Liver (tissue), 9 donors: ENCODE data around the gene CDKN2C. TPM values are rescaled to one million over a fixed set of nuclear protein-coding genes. Genes with fewer than 3 reads are reported as not detected.

Experiments
- DNase-seq: peaks from one replicate; pipeline ENCODE4 v3.0.0-alpha.2; 2017; ENCODE audit warnings: low spot score
- H3K27ac ChIP-seq, 2 donors: one replicate each; pipeline ENCODE4 v1.7.0; 2013; ENCODE audit warnings: inconsistent platforms in 2 of 2, low read length in 2 of 2, control low read depth in 1 of 2, low read depth in 1 of 2, mild to moderate bottlenecking in 1 of 2
- H3K27me3 ChIP-seq, 4 donors: one replicate each; pipeline versions ENCODE4 v1.6.1 to v1.7.0; 2013; ENCODE audit warnings: low read length in 3 of 4, inconsistent platforms in 1 of 4, mild to moderate bottlenecking in 1 of 4, moderate library complexity in 1 of 4; ENCODE audit not compliant: control insufficient read depth in 4 of 4, insufficient read depth in 4 of 4
- H3K36me3 ChIP-seq, 4 donors: one replicate each; pipeline versions ENCODE4 v1.6.1 to v1.7.0; 2013; ENCODE audit warnings: low read length in 3 of 4, mild to moderate bottlenecking in 3 of 4, low read depth in 1 of 4, moderate library complexity in 1 of 4; ENCODE audit not compliant: control insufficient read depth in 4 of 4, insufficient read depth in 3 of 4
- H3K4me1 ChIP-seq, 4 donors: one replicate each; pipeline versions ENCODE4 v1.6.1 to v1.7.0; 2013; ENCODE audit warnings: low read length in 3 of 4, mild to moderate bottlenecking in 3 of 4, moderate library complexity in 1 of 4; ENCODE audit not compliant: control insufficient read depth in 4 of 4, insufficient read depth in 4 of 4
- H3K4me3 ChIP-seq, 3 donors: one replicate each; pipeline versions ENCODE4 v1.6.1 to v1.7.0; 2013; ENCODE audit warnings: low read length in 3 of 3, control low read depth in 1 of 3, low read depth in 1 of 3, mild to moderate bottlenecking in 1 of 3
- H3K9ac ChIP-seq, 2 donors: one replicate each; pipeline ENCODE4 v1.7.0; 2013; ENCODE audit warnings: low read length in 2 of 2, mild to moderate bottlenecking in 2 of 2, moderate library complexity in 2 of 2, control low read depth in 1 of 2, low read depth in 1 of 2
- H3K9me3 ChIP-seq, 4 donors: one replicate each; pipeline versions ENCODE4 v1.6.1 to v1.7.0; 2013; ENCODE audit warnings: low read length in 3 of 4; ENCODE audit not compliant: control insufficient read depth in 4 of 4
- EGR1 ChIP-seq, 2 donors: IDR thresholded peaks; 2 replicates each; pipeline ENCODE4 v1.6.1; 2016 to 2018; ENCODE audit warnings: antibody characterized with exemption in 2 of 2, low read depth in 2 of 2
- FOXA1 ChIP-seq: IDR thresholded peaks from 2 replicates; pipeline ENCODE4 v1.6.1; 2016; ENCODE audit warnings: antibody characterized with exemption
- GABPA ChIP-seq, 2 donors: IDR thresholded peaks in 1 of 2; conservative IDR thresholded peaks in 1 of 2; 2 replicates each; pipeline ENCODE4 v1.6.1; 2016; ENCODE audit warnings: antibody characterized with exemption in 2 of 2, mild to moderate bottlenecking in 1 of 2, moderate library complexity in 1 of 2
- HNF4A ChIP-seq, 2 donors: conservative IDR thresholded peaks; 2 replicates each; pipeline ENCODE4 v1.6.1; 2016; ENCODE audit warnings: antibody characterized with exemption in 2 of 2, mild to moderate bottlenecking in 2 of 2
- NR2F2 ChIP-seq: IDR thresholded peaks from 2 replicates; pipeline ENCODE4 v1.6.1; 2016; ENCODE audit warnings: antibody characterized with exemption
- RAD21 ChIP-seq, 2 donors: IDR thresholded peaks; 2 replicates each; pipeline ENCODE4 v1.6.1; 2016; ENCODE audit warnings: antibody characterized with exemption in 2 of 2, mild to moderate bottlenecking in 2 of 2
- SP1 ChIP-seq: IDR thresholded peaks from 2 replicates; pipeline ENCODE4 v1.6.1; 2018; ENCODE audit warnings: antibody characterized with exemption, mild to moderate bottlenecking
- TAF1 ChIP-seq: conservative IDR thresholded peaks from 2 replicates; pipeline ENCODE4 v1.6.1; 2016; ENCODE audit warnings: antibody characterized with exemption, mild to moderate bottlenecking
- WGBS: extraction: QIAGEN DNeasy Blood & Tissue Kit; methylation state at CpG from one replicate; pipeline ENCODE4 v1.1.7; 2013; 5-methylcytosine and 5-hydroxymethylcytosine counted together
- polyA plus RNA-seq, 2 donors: library from polyadenylated mRNA; stranded (reverse) in 1 of 2; unstranded in 1 of 2; fragments of 200-250 nt in 1 of 2; fragments of >200 nt in 1 of 2; fragmentation: Nextera tagmentation in 1 of 2; extraction: Ambion mirVana in 1 of 2; gene quantifications; one replicate each; pipeline versions ENCODE4 v1.2.1 to v1.2.3, GENCODE V29; 2013 to 2015
- total RNA-seq, 2 donors: library from RNA; depleted of rRNA; stranded (reverse); fragments of >200 nt; gene quantifications; one replicate each; pipeline ENCODE4 v1.2.3, GENCODE V29; 2014
- TF ChIP-seq, protein P1 (sequence below): fragments of 150-350 bp; IDR thresholded peaks from 2 replicates; pipeline ENCODE4 v1.5.1; 2017; ENCODE audit warnings: improper control_type of control experiment, low read depth, low read length; ENCODE audit not compliant: missing input control
- TF ChIP-seq, protein P2 (sequence below): IDR thresholded peaks from 2 replicates; pipeline ENCODE4 v1.6.1; 2016; ENCODE audit warnings: antibody characterized with exemption, mild to moderate bottlenecking
- TF ChIP-seq, protein P3 (sequence below): IDR thresholded peaks from 2 replicates; pipeline ENCODE4 v1.6.1; 2016; ENCODE audit warnings: antibody characterized with exemption
- TF ChIP-seq, protein P4 (sequence below): IDR thresholded peaks from 2 replicates; pipeline ENCODE4 v1.6.1; 2016; ENCODE audit warnings: antibody characterized with exemption
- donor health status: healthy.
- donor health status: healthy.
- donor health status: healthy.
- donor health status: healthy.
- donor health status: healthy.

Gene CDKN2C
- total and polyA plus RNA-seq, 4 donors: 1.9 to 27.4 (median 4.2) TPM

DNA sequence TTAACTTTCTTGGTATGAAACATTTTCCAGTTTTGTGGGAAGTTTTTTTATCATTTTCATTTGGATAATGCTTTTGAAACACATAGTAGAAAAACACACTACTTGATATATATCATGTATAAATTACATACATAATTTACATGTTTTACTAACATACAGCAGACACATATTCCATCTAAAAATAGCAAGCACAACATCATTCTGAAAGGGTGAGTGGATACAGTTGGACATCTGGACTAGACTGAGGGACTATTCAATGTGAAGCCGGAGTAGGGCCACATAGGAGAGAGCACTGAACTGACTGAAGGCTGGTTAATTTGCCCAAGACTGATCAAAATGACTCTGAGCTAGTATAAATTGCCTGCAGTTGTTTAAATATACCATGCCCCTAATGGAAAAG is 11.7 kb downstream of the CDKN2C start:
- H3K4me1 ChIP-seq: peaks cover 0 to 16% (median 11%) of the 10 kb centered on the region in 4 donors
- 93% methylated on average over 1 of the region's 1 CpG for WGBS
- H3K36me3 ChIP-seq: no peaks in the 10 kb centered on the region
- no peak overlapping the region for H3K4me3 ChIP-seq
- no peak overlapping the region for H3K9ac ChIP-seq
- TF ChIP-seq NR2F2: no peak
- H3K27me3 ChIP-seq: no peaks in the 10 kb centered on the region
- DNase-seq: no peak
- H3K9me3 ChIP-seq: no peaks in the 10 kb centered on the region
- no peak overlapping the region for H3K27ac ChIP-seq

DNA sequence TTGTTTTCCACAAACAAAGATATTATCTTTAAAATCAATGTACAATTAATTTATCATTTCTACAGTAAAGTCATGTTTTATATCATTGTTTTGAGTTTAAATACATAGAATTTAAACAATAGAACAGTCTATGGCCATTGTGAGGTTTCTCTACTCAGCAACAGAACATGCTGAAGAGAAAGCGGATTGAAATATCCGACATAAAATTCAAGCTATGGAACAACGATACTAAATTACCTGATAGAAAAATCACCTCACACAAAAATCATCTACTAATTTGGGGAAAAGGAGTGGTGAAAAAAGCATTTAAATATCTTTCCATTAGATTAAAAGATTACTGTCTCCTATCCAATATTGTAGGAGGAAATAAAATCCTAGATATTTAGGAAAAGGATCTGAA is 12.6 kb downstream of the CDKN2C start:
- Histone ChIP-seq H3K27me3 (no peaks in the 10 kb centered on the region), H3K4me3 (no peak overlapping the region), H3K9ac (no peak overlapping the region), H3K27ac (no peak overlapping the region), H3K36me3 (no peaks in the 10 kb centered on the region), H3K4me1 (peaks cover 0 to 16% (median 9%) of the 10 kb centered on the region in 4 donors), H3K9me3 (no peaks in the 10 kb centered on the region)
- no peak for DNase-seq
- TF ChIP-seq NR2F2 (no peak), HNF4A (conservative IDR thresholded peaks at IDR 0.05) (no peak), EGR1 (IDR thresholded peaks at IDR 0.05; ENCODE audit: low read depth in 2 of 2) (no peak)
- TF ChIP-seq, protein P1, sequence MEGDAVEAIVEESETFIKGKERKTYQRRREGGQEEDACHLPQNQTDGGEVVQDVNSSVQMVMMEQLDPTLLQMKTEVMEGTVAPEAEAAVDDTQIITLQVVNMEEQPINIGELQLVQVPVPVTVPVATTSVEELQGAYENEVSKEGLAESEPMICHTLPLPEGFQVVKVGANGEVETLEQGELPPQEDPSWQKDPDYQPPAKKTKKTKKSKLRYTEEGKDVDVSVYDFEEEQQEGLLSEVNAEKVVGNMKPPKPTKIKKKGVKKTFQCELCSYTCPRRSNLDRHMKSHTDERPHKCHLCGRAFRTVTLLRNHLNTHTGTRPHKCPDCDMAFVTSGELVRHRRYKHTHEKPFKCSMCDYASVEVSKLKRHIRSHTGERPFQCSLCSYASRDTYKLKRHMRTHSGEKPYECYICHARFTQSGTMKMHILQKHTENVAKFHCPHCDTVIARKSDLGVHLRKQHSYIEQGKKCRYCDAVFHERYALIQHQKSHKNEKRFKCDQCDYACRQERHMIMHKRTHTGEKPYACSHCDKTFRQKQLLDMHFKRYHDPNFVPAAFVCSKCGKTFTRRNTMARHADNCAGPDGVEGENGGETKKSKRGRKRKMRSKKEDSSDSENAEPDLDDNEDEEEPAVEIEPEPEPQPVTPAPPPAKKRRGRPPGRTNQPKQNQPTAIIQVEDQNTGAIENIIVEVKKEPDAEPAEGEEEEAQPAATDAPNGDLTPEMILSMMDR: no peak
- WGBS: 98% methylated on average over 3 of the region's 3 CpGs

DNA sequence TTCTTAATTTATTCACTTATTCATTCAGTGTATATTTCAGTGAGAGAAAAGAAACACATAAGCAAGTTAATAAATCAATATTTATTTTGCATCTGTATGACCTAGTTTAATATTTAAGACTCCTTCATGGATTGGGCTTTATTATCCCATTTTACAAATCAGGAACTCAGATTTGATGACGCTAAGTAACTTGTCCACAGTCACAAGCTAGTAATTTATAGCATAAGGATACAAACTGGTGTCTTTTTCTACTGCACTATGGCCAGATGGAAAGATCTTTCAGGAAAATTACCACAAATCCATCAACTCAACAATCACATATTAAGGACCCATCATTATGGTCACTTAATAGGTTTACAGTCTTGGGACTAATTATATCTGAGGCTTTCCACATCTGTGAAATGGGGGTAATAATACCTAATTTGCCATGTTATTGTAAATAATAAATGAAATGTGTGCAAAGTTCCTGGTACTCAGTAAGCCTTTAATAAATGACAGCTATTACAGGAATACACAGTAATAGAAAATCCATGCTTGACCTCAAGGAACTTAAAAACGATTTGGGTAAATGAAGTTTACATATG is 13.3 kb downstream of the CDKN2C start:
- no peaks in the 10 kb centered on the region for H3K36me3 ChIP-seq
- no peak overlapping the region for H3K4me3 ChIP-seq
- no peak overlapping the region for H3K9ac ChIP-seq
- H3K9me3 ChIP-seq: no peaks in the 10 kb centered on the region
- H3K27ac ChIP-seq: no peak overlapping the region
- no peaks in the 10 kb centered on the region for H3K27me3 ChIP-seq
- H3K4me1 ChIP-seq: peaks cover 0 to 15% (median 9%) of the 10 kb centered on the region in 4 donors
- no peak for DNase-seq
- WGBS: 67% methylated on average over 2 of the region's 2 CpGs
- TF ChIP-seq, protein P2, sequence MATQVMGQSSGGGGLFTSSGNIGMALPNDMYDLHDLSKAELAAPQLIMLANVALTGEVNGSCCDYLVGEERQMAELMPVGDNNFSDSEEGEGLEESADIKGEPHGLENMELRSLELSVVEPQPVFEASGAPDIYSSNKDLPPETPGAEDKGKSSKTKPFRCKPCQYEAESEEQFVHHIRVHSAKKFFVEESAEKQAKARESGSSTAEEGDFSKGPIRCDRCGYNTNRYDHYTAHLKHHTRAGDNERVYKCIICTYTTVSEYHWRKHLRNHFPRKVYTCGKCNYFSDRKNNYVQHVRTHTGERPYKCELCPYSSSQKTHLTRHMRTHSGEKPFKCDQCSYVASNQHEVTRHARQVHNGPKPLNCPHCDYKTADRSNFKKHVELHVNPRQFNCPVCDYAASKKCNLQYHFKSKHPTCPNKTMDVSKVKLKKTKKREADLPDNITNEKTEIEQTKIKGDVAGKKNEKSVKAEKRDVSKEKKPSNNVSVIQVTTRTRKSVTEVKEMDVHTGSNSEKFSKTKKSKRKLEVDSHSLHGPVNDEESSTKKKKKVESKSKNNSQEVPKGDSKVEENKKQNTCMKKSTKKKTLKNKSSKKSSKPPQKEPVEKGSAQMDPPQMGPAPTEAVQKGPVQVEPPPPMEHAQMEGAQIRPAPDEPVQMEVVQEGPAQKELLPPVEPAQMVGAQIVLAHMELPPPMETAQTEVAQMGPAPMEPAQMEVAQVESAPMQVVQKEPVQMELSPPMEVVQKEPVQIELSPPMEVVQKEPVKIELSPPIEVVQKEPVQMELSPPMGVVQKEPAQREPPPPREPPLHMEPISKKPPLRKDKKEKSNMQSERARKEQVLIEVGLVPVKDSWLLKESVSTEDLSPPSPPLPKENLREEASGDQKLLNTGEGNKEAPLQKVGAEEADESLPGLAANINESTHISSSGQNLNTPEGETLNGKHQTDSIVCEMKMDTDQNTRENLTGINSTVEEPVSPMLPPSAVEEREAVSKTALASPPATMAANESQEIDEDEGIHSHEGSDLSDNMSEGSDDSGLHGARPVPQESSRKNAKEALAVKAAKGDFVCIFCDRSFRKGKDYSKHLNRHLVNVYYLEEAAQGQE: no peak
- TF ChIP-seq, protein P3, sequence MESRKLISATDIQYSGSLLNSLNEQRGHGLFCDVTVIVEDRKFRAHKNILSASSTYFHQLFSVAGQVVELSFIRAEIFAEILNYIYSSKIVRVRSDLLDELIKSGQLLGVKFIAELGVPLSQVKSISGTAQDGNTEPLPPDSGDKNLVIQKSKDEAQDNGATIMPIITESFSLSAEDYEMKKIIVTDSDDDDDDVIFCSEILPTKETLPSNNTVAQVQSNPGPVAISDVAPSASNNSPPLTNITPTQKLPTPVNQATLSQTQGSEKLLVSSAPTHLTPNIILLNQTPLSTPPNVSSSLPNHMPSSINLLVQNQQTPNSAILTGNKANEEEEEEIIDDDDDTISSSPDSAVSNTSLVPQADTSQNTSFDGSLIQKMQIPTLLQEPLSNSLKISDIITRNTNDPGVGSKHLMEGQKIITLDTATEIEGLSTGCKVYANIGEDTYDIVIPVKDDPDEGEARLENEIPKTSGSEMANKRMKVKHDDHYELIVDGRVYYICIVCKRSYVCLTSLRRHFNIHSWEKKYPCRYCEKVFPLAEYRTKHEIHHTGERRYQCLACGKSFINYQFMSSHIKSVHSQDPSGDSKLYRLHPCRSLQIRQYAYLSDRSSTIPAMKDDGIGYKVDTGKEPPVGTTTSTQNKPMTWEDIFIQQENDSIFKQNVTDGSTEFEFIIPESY: no peak
- TF ChIP-seq, protein P4, sequence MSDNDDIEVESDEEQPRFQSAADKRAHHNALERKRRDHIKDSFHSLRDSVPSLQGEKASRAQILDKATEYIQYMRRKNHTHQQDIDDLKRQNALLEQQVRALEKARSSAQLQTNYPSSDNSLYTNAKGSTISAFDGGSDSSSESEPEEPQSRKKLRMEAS: no peak
- TF ChIP-seq TAF1: no peak
- no peak for TF ChIP-seq EGR1 (IDR thresholded peaks at IDR 0.05; ENCODE audit: low read depth in 2 of 2)
- TF ChIP-seq SP1: no peak
- TF ChIP-seq RAD21 (IDR thresholded peaks at IDR 0.05): no peak
- no peak for TF ChIP-seq GABPA (IDR thresholded peaks at IDR 0.05 in 1 of 2, conservative IDR thresholded peaks at IDR 0.05 in 1 of 2)
- TF ChIP-seq HNF4A (conservative IDR thresholded peaks at IDR 0.05): no peak
- TF ChIP-seq FOXA1: no peak
